ENCODE results near the gene FBLN2. TPM values are rescaled to one million over a fixed set of nuclear protein-coding genes. Genes with fewer than 3 reads are reported as not detected.

FBLN2 gene
- total RNA-seq, 1 experiment from 2014 or later, result 0.11 TPM

- DNase-seq (no peak), ATAC-seq (no peak)
- Histone ChIP-seq H3K27ac (ENCODE audit: low read length) (no peak overlapping the region), H3K4me3 (ENCODE audit: low read length) (no peak overlapping the region), H3K4me2 (ENCODE audit: low read length) (no peak overlapping the region), H3K27me3 (ENCODE audit: low read length) (no peaks in the 10 kb centered on the region), H3K36me3 (ENCODE audit: low read depth, low read length) (no peaks in the 10 kb centered on the region), H3F3A (ENCODE audit: low read length, unreplicated experiment) (no peaks in the 10 kb centered on the region), H2AFZ (ENCODE audit: low read length) (no peak overlapping the region), H4K20me1 (ENCODE audit: low read length) (no peaks in the 10 kb centered on the region), H3K79me2 (ENCODE audit: low read length) (no peaks in the 10 kb centered on the region), H3K9ac (ENCODE audit: low read length) (no peak overlapping the region), H3K9me3 (ENCODE audit: low read length) (no peaks in the 10 kb centered on the region), H3K4me1 (ENCODE audit: insufficient read depth, low read length) (no peaks in the 10 kb centered on the region), H3K9me2 (replicated peaks; ENCODE audit: low read length) (no peaks in the 10 kb centered on the region)
- no peak for TF ChIP-seq EZH2phosphoT487 (IDR thresholded peaks at IDR 0.05; ENCODE audit: borderline replicate concordance, low read length)
- no peak for TF ChIP-seq CTCF (conservative IDR thresholded peaks at IDR 0.05; ENCODE audit: low read depth, low read length)
- no peak for TF ChIP-seq EZH2 (IDR thresholded peaks at IDR 0.05; ENCODE audit: low read length, unreplicated experiment)
- ChIA-PET CTCF (no interaction called here), POLR2A (ENCODE audit: unreplicated experiment) (no interaction called here)
- BruUV-seq (replicated peaks), result no TSS peak
- intact Hi-C loops (cut with micrococcal nuclease), result no loop called here
Observed at GRCh38 chr3:13530241-13531009, 18.5 kb upstream of the FBLN2 start.

- no peak overlapping the region for H2AFZ ChIP-seq (ENCODE audit: low read length)
Observed at GRCh38 chr3:13532085-13532484, 16.8 kb upstream of the FBLN2 start.

More at GRCh38 chr3:13532085-13532484, 16.8 kb upstream of the FBLN2 start:
- Histone ChIP-seq H3F3A (ENCODE audit: low read length, unreplicated experiment) (no peaks in the 10 kb centered on the region), H4K20me1 (ENCODE audit: low read length) (no peaks in the 10 kb centered on the region), H3K9ac (ENCODE audit: low read length) (no peak overlapping the region), H3K9me3 (ENCODE audit: low read length) (no peaks in the 10 kb centered on the region), H3K9me2 (replicated peaks; ENCODE audit: low read length) (no peaks in the 10 kb centered on the region), H3K79me2 (ENCODE audit: low read length) (no peaks in the 10 kb centered on the region), H3K4me1 (ENCODE audit: insufficient read depth, low read length) (peaks cover 10% of the 10 kb centered on the region), H3K4me3 (ENCODE audit: low read length) (no peak overlapping the region), H3K36me3 (ENCODE audit: low read depth, low read length) (no peaks in the 10 kb centered on the region), H3K4me2 (ENCODE audit: low read length) (no peak overlapping the region), H3K27ac (ENCODE audit: low read length) (no peak overlapping the region), H3K27me3 (ENCODE audit: low read length) (no peaks in the 10 kb centered on the region)
- BruUV-seq (replicated peaks), result no TSS peak
- intact Hi-C loops (cut with micrococcal nuclease), result no loop called here
- ChIA-PET CTCF (no interaction called here), POLR2A (ENCODE audit: unreplicated experiment) (no interaction called here)
- ATAC-seq, result no peak
- DNase-seq, result no peak
- no peak for TF ChIP-seq EZH2 (IDR thresholded peaks at IDR 0.05; ENCODE audit: low read length, unreplicated experiment)
- TF ChIP-seq CTCF (conservative IDR thresholded peaks at IDR 0.05; ENCODE audit: low read depth, low read length), result no peak
- TF ChIP-seq EZH2phosphoT487 (IDR thresholded peaks at IDR 0.05; ENCODE audit: borderline replicate concordance, low read length), result no peak

All from PC-3 (cell line).